ENCODE measurements around the gene FOXO6.
A peak's percentile ranks its signal among the peaks of the same experiment; 100 is the strongest.

Gene FOXO6

GRCh38 chr1:41349361-41350054, 11.7 kb upstream of the FOXO6 start:
- Mint-ChIP-seq H3K36me3 (ENCODE audit: insufficient read depth) (peaks cover 4% of the 10 kb centered on the region), H3K4me3 (no peak overlapping the region), H3K27ac (ENCODE audit: low read depth) (no peak overlapping the region), H3K9me3 (no peaks in the 10 kb centered on the region), H3K27me3 (peaks cover 26% of the 10 kb centered on the region), H3K4me1 (peaks cover 5% of the 10 kb centered on the region)
- ATAC-seq (replicated peaks; ENCODE audit: extremely low read depth, poor library complexity, severe bottlenecking) (no peak), DNase-seq (ENCODE audit: low spot score in 2 of 2) (no peak)

- Mint-ChIP-seq H3K4me3 (no peak overlapping the region), H3K27ac (ENCODE audit: low read depth) (no peak overlapping the region), H3K9me3 (no peaks in the 10 kb centered on the region), H3K27me3 (peaks cover 26% of the 10 kb centered on the region), H3K4me1 (no peaks in the 10 kb centered on the region), H3K36me3 (ENCODE audit: insufficient read depth) (peaks cover 4% of the 10 kb centered on the region)
- ATAC-seq (replicated peaks; ENCODE audit: extremely low read depth, poor library complexity, severe bottlenecking): no peak
- no peak for DNase-seq (ENCODE audit: low spot score in 2 of 2)
These were observed 11.2 kb upstream of the FOXO6 start for GRCh38 chr1:41350055-41350378.

DNA sequence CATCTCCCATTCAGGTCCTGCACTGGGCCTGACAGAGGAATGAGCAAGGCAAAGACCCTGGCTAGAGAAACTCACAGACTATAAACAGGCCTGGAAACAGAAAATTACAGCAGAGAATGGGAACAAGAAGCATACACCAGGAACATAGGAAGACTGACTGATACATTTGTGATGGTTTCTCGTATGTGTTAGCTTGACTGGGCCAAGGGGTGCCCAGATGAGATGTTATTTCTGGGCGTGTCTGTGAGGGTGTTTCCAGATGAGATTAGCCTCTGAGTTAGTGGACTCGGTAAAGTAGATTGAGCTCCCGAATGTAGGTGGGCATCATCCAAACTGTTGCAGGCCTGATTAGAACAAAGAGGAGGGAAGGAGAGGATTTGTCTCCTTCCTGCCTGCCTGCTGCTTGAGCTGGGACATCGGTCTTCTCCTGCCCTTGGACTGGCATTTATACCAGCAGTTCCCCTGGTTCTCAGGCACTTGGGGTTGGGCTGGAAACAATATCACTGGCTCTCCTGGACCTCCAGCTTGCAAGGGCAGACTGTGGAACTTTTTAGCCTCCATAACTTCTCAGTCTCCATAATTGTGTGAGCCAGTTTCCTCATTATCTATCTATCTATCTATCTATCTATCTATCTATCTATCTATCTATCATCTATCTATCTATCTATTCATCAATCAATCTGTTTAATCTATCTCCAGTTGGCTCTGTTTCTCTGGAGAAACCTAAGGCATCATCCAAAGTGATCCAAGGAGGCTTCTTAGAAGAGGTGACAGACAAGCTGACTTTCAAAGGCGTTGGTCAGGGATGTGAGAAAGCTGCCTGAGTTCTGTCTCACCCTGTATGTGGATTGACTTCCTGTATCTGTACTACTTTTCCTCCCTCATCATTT, 9.7 kb upstream of the FOXO6 start:
- H3K9me3 Mint-ChIP-seq: no peaks in the 10 kb centered on the region

GRCh38 chr1:41353744-41354143, 7.5 kb upstream of the FOXO6 start:
- Mint-ChIP-seq H3K27ac (ENCODE audit: low read depth) (no peak overlapping the region), H3K27me3 (peaks cover 24% of the 10 kb centered on the region)

More for the DNA sequence above, 9.7 kb upstream of the FOXO6 start:
- peaks cover 26% of the 10 kb centered on the region for H3K27me3 Mint-ChIP-seq
- no peak overlapping the region for H3K4me3 Mint-ChIP-seq
- H3K4me1 Mint-ChIP-seq: no peaks in the 10 kb centered on the region
- DNase-seq (ENCODE audit: low spot score in 2 of 2) (no peak), ATAC-seq (replicated peaks; ENCODE audit: extremely low read depth, poor library complexity, severe bottlenecking) (no peak)
- H3K27ac Mint-ChIP-seq (ENCODE audit: low read depth): no peak overlapping the region
- peaks cover 2% of the 10 kb centered on the region for H3K36me3 Mint-ChIP-seq (ENCODE audit: insufficient read depth)

DNA sequence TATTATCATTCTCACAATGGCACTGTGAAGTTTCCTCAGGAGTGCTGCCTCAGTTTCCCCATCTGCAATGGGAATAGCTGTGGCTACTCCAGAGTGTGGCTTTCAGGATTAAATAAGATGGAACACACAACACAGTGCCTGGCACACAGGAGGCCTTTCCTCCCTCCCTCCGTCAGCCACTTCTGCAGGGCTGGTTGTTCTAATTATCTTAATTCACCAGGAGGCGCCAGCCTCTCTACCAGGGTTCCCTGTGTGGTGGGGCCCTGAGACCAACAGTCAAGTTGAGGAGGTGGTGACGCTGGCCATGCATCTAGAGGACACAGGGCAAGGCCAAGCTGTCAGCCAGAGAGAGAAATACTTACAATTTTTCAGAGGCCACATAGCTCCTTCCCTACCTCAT, 6.3 kb upstream of the FOXO6 start:
- no peak for DNase-seq (ENCODE audit: low spot score in 2 of 2)
- no peak overlapping the region for H3K27ac Mint-ChIP-seq (ENCODE audit: low read depth)
- H3K27me3 Mint-ChIP-seq: peaks cover 12% of the 10 kb centered on the region
- H3K4me1 Mint-ChIP-seq: no peaks in the 10 kb centered on the region
- no peaks in the 10 kb centered on the region for H3K36me3 Mint-ChIP-seq (ENCODE audit: insufficient read depth)
- no peak overlapping the region for H3K4me3 Mint-ChIP-seq
- no peaks in the 10 kb centered on the region for H3K9me3 Mint-ChIP-seq
- ATAC-seq (replicated peaks; ENCODE audit: extremely low read depth, poor library complexity, severe bottlenecking): no peak

More at GRCh38 chr1:41353744-41354143, 7.5 kb upstream of the FOXO6 start:
- H3K9me3 Mint-ChIP-seq: no peaks in the 10 kb centered on the region
- ATAC-seq (replicated peaks; ENCODE audit: extremely low read depth, poor library complexity, severe bottlenecking) (no peak), DNase-seq (ENCODE audit: low spot score in 2 of 2) (no peak)
- no peaks in the 10 kb centered on the region for H3K4me1 Mint-ChIP-seq
- H3K4me3 Mint-ChIP-seq: no peak overlapping the region
- H3K36me3 Mint-ChIP-seq (ENCODE audit: insufficient read depth): no peaks in the 10 kb centered on the region

GRCh38 chr1:41355356-41355755, 5.9 kb upstream of the FOXO6 start:
- Mint-ChIP-seq H3K36me3 (ENCODE audit: insufficient read depth) (no peaks in the 10 kb centered on the region), H3K9me3 (no peaks in the 10 kb centered on the region), H3K4me3 (no peak overlapping the region), H3K4me1 (no peaks in the 10 kb centered on the region), H3K27ac (ENCODE audit: low read depth) (no peak overlapping the region), H3K27me3 (peaks cover 8% of the 10 kb centered on the region)
- DNase-seq (ENCODE audit: low spot score in 2 of 2) (no peak), ATAC-seq (replicated peaks; ENCODE audit: extremely low read depth, poor library complexity, severe bottlenecking) (no peak)

DNA sequence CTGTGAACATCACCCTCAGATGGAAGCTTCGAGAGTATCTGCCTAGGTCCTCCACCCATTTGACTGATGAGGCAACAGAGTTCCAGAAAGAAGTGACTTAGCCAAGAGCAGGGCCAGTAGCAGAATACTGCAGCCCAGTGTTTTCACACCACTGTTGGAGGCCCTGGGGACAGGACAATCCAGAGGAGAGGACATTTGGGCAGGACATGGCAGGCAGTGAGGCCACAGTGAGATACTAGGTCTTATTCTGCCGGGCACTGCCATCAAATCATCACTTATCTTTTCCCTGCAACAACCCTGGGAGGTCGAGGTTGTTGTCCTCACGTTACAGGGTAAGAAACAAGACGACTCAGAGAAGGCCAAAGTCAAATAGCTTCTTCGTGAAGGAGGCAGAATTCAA, 5.5 kb upstream of the FOXO6 start:
- DNase-seq (ENCODE audit: low spot score in 2 of 2) (no peak), ATAC-seq (replicated peaks; ENCODE audit: extremely low read depth, poor library complexity, severe bottlenecking) (no peak)
- Mint-ChIP-seq H3K4me3 (no peak overlapping the region), H3K9me3 (no peaks in the 10 kb centered on the region), H3K27me3 (peaks cover 6% of the 10 kb centered on the region), H3K27ac (ENCODE audit: low read depth) (no peak overlapping the region), H3K4me1 (no peaks in the 10 kb centered on the region), H3K36me3 (ENCODE audit: insufficient read depth) (no peaks in the 10 kb centered on the region)

DNA sequence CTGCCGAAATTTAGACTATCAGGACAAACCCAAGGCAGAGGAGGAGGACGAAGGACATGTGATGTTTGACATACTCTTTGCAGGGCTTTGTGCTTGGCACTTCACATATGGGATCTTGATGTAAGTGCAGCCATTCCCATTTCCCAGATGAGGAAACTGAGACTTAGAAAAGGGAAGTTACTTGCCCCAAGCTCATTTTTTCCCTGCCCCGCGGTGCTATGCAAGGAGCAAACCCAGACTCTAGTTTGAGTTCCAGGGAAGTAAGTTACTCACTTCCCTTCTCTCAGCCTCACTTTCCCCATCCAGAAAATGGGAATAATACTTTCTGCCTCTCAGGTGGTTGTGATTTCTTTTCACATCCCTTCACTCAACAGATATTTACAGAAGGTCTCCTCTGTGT, 4.5 kb upstream of the FOXO6 start:
- Mint-ChIP-seq H3K27ac (ENCODE audit: low read depth) (no peak overlapping the region), H3K9me3 (no peaks in the 10 kb centered on the region), H3K4me3 (no peak overlapping the region)

DNA sequence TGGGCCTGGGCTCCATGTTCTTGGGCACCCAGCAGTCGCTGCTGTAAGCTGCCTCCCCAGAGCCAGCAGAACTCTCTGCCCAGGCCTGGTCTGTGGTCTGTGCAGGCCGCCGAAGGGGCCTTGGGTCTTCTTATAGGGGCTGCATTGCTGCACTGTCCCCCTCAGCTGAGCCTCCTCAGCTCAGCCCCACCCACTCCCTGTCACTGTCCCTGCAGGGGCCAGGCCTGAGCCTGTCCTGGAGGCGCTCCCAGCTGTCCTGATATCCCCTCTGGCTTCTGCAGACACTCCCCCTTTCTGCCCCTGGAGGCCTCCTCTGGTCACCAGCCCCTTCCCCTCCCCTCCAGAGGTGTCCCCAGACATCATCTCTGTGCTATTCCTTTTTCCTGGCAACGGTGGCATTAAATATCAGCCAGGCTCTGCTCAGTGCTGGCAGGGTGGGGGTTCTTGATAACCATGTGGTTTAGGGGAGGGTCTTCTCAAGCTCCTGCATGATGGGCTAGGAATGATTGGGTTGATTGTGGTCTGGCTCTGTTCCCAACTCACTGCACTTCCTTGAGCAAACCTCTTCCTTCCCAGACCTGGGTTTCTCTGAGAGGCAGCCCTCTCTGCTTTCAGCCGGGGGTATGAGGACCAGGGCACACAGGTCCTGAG, 3.7 kb upstream of the FOXO6 start:
- peaks cover under 1% of the 10 kb centered on the region for H3K36me3 Mint-ChIP-seq (ENCODE audit: insufficient read depth)
- no peak overlapping the region for H3K27ac Mint-ChIP-seq (ENCODE audit: low read depth)
- no peaks in the 10 kb centered on the region for H3K4me1 Mint-ChIP-seq
- no peak overlapping the region for H3K4me3 Mint-ChIP-seq
- no peak for DNase-seq (ENCODE audit: low spot score in 2 of 2)
- peaks cover 7% of the 10 kb centered on the region for H3K27me3 Mint-ChIP-seq
- no peaks in the 10 kb centered on the region for H3K9me3 Mint-ChIP-seq
- no peak for ATAC-seq (replicated peaks; ENCODE audit: extremely low read depth, poor library complexity, severe bottlenecking)

More for the DNA sequence above, 4.5 kb upstream of the FOXO6 start:
- no peaks in the 10 kb centered on the region for H3K4me1 Mint-ChIP-seq
- H3K27me3 Mint-ChIP-seq: peaks cover 6% of the 10 kb centered on the region
- H3K36me3 Mint-ChIP-seq (ENCODE audit: insufficient read depth): no peaks in the 10 kb centered on the region
- DNase-seq (ENCODE audit: low spot score in 2 of 2) (no peak), ATAC-seq (replicated peaks; ENCODE audit: extremely low read depth, poor library complexity, severe bottlenecking) (no peak)

DNA sequence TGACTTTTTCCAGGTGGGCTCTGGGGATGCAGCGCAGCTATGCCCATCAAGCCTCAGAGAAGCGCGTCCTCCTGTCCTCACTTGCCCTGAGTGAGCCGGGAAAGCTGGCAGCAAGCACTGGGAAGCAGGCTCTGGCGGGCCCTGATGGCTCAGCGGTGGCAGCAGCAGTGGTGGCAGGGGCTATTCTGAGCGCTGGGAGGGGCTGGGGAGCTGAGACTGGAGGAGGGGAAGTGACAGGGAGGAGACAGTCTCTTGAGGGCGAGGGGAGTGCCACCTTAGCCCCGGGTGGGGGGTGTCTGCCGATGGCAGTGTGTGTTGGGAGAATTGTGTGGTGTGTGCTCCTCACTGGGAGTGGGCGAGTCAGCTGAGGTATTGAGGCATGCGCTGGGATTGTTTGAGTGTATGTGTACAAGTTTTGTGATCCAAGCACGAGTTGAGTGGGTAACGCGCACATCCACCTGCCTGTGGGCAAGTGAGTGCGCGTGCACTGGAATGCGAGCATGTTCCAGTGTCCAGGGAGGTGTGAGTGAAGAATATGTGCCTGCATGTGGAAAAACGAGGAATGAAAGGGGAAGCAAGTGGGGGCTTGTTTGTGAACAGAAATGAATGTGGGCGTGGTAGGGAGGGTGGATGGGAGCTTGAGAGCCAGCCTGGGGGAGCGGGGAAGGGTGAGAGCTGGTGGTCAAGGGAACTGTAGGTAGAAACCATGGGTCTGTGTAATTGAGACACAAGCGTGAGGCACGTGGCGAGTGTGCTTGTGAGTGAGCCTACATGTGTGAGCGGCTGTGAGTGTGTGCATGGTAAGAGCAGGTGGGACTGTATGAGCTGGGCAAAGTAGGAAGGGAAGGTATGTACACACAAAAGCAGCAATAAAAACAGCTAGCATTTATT, 2.9 kb upstream of the FOXO6 start:
- no peaks in the 10 kb centered on the region for H3K9me3 Mint-ChIP-seq
- peaks cover 3% of the 10 kb centered on the region for H3K36me3 Mint-ChIP-seq (ENCODE audit: insufficient read depth)
- peak overlapping the region; percentile 47 for H3K27ac Mint-ChIP-seq (ENCODE audit: low read depth)
- DNase-seq (ENCODE audit: low spot score in 2 of 2): peak in 1 of 2 donors; percentile 12
- H3K27me3 Mint-ChIP-seq: peaks cover 15% of the 10 kb centered on the region
- H3K4me1 Mint-ChIP-seq: no peaks in the 10 kb centered on the region
- no peak for ATAC-seq (replicated peaks; ENCODE audit: extremely low read depth, poor library complexity, severe bottlenecking)
- no peak overlapping the region for H3K4me3 Mint-ChIP-seq

GRCh38 chr1:41359211-41360073, 1.8 kb upstream of the FOXO6 start:
- H3K27ac Mint-ChIP-seq (ENCODE audit: low read depth): peak overlapping the region; percentile 47

More at GRCh38 chr1:41359211-41360073, 1.8 kb upstream of the FOXO6 start:
- Mint-ChIP-seq H3K9me3 (no peaks in the 10 kb centered on the region), H3K36me3 (ENCODE audit: insufficient read depth) (peaks cover 3% of the 10 kb centered on the region), H3K4me3 (peak overlapping the region; percentile 10), H3K27me3 (peaks cover 17% of the 10 kb centered on the region), H3K4me1 (no peaks in the 10 kb centered on the region)
- ATAC-seq (replicated peaks; ENCODE audit: extremely low read depth, poor library complexity, severe bottlenecking): no peak
- no peak for DNase-seq (ENCODE audit: low spot score in 2 of 2)

All from central memory CD8-positive, alpha-beta T cell (primary cell).